Peyer's patch (tissue), 4 donors: ENCODE measurements around the gene NMT1.

Experiments used
- CTCF ChIP-seq, 6 experiments: fragments of 450-650 bp in 4 of 6; fragments of 200-600 bp in 2 of 6; sonication (generic) in 1 of 6; IDR thresholded peaks; one replicate each; pipeline ENCODE4 v1.5.1; 2017 to 2019; ENCODE audit warnings: antibody characterized with exemption in 6 of 6, mild to moderate bottlenecking in 3 of 6, moderate library complexity in 1 of 6
- POLR2A ChIP-seq, 2 donors: fragments of 450-650 bp; IDR thresholded peaks; one replicate each; pipeline ENCODE4 v1.5.1; 2017; ENCODE audit warnings: antibody characterized with exemption in 2 of 2, mild to moderate bottlenecking in 2 of 2, moderate library complexity in 2 of 2

- TF ChIP-seq CTCF (IDR thresholded peaks at IDR 0.05) (no peak), POLR2A (IDR thresholded peaks at IDR 0.05) (no peak)
These were observed 49.8 kb downstream of the NMT1 start for GRCh38 chr17:45110676-45111611.
